ENCODE data around the gene SORCS2.

- TF ChIP-seq POLR2A (IDR thresholded peaks at IDR 0.05; ENCODE audit: low read length) (no peak), GATA1 (IDR thresholded peaks at IDR 0.05; ENCODE audit: low read depth, low read length) (no peak)
Observed at GRCh38 chr4:7293703-7294102, 101.4 kb downstream of the SORCS2 start.
